Measurements from ENCODE around the gene OSBPL2. TPM values are rescaled to one million over a fixed set of nuclear protein-coding genes. Genes with fewer than 3 reads are reported as not detected.

The OSBPL2 gene
- 35.7 TPM for polyA plus RNA-seq
- long read RNA-seq, donor 1, full-length matches to known transcripts = 4 of 4 reads
- long read RNA-seq, donor 1, partial matches to known transcripts = 0 of 4 reads
- long read RNA-seq, donor 1, other reads (novel, unspliced or antisense) = 0 of 4 reads
- long read RNA-seq, donor 2, full-length matches to known transcripts = 4 of 12 reads
- long read RNA-seq, donor 2, partial matches to known transcripts = 8 of 12 reads
- long read RNA-seq, donor 2, other reads (novel, unspliced or antisense) = 0 of 12 reads
- long read RNA-seq, donor 3, full-length matches to known transcripts = 8 of 18 reads
- long read RNA-seq, donor 3, partial matches to known transcripts = 10 of 18 reads
- long read RNA-seq, donor 3, other reads (novel, unspliced or antisense) = 0 of 18 reads
- long read RNA-seq, donor 4 = 0 reads
- long read RNA-seq, donor 5, full-length matches to known transcripts = 4 of 4 reads
- long read RNA-seq, donor 5, partial matches to known transcripts = 0 of 4 reads
- long read RNA-seq, donor 5, other reads (novel, unspliced or antisense) = 0 of 4 reads
- long read RNA-seq, donor 6, full-length matches to known transcripts = 4 of 4 reads
- long read RNA-seq, donor 6, partial matches to known transcripts = 0 of 4 reads
- long read RNA-seq, donor 6, other reads (novel, unspliced or antisense) = 0 of 4 reads
- long read RNA-seq, donor 7, full-length matches to known transcripts = 1 of 1 reads
- long read RNA-seq, donor 7, partial matches to known transcripts = 0 of 1 reads
- long read RNA-seq, donor 7, other reads (novel, unspliced or antisense) = 0 of 1 reads
- long read RNA-seq, donor 8, full-length matches to known transcripts = 4 of 4 reads
- long read RNA-seq, donor 8, partial matches to known transcripts = 0 of 4 reads
- long read RNA-seq, donor 8, other reads (novel, unspliced or antisense) = 0 of 4 reads
- long read RNA-seq, donor 9, full-length matches to known transcripts = 2 of 2 reads
- long read RNA-seq, donor 9, partial matches to known transcripts = 0 of 2 reads
- long read RNA-seq, donor 9, other reads (novel, unspliced or antisense) = 0 of 2 reads
- long read RNA-seq, donor 10, full-length matches to known transcripts = 4 of 4 reads
- long read RNA-seq, donor 10, partial matches to known transcripts = 0 of 4 reads
- long read RNA-seq, donor 10, other reads (novel, unspliced or antisense) = 0 of 4 reads
- long read RNA-seq, donor 11, full-length matches to known transcripts = 5 of 5 reads
- long read RNA-seq, donor 11, partial matches to known transcripts = 0 of 5 reads
- long read RNA-seq, donor 11, other reads (novel, unspliced or antisense) = 0 of 5 reads

- Histone ChIP-seq H3K4me1 (ENCODE audit: control insufficient read depth, insufficient read depth, low read length) (peaks cover 13% of the 10 kb centered on the region), H3K27me3 (ENCODE audit: control insufficient read depth, insufficient read depth, low read length) (no peaks in the 10 kb centered on the region), H3K36me3 (ENCODE audit: control insufficient read depth, insufficient read depth, low read length) (peaks cover 15% of the 10 kb centered on the region), H3K4me3 (ENCODE audit: low read length) (peak within 1 kb of the TSS; percentile 67), H3K9me3 (ENCODE audit: control insufficient read depth, low read depth, low read length) (no peaks in the 10 kb centered on the region), H3K27ac (ENCODE audit: low read length) (peak within 1 kb of the TSS; percentile 13)
- WGBS (ENCODE audit: insufficient coverage, low lambda C conversion rate) = no CpG with 5 or more reads among the region's 55 CpGs
- peak; percentile 99 to 100 for DNase-seq
These were observed at the start of gene OSBPL2 for GRCh38 chr20:62237801-62238568. Gene OSBPL2, plus strand, starts transcription at chr20:62238521. Its CDS starts 17,664 bp downstream, at chr20:62256185.

GRCh38 chr20:62190639-62191411 lies 47.5 kb upstream of the OSBPL2 start:
- Histone ChIP-seq H3K27ac (ENCODE audit: low read length) (no peak overlapping the region), H3K27me3 (ENCODE audit: control insufficient read depth, insufficient read depth, low read length) (no peaks in the 10 kb centered on the region), H3K36me3 (ENCODE audit: control insufficient read depth, insufficient read depth, low read length) (peaks cover 26% of the 10 kb centered on the region), H3K9me3 (ENCODE audit: control insufficient read depth, low read depth, low read length) (no peaks in the 10 kb centered on the region), H3K4me1 (ENCODE audit: control insufficient read depth, insufficient read depth, low read length) (no peaks in the 10 kb centered on the region), H3K4me3 (ENCODE audit: low read length) (no peak overlapping the region)
- DNase-seq = no peak
- 92% methylated on average over 2 of the region's 25 CpGs for WGBS (ENCODE audit: insufficient coverage, low lambda C conversion rate)

- no CpG with 5 or more reads among the region's 14 CpGs for WGBS (ENCODE audit: insufficient coverage, low lambda C conversion rate)
- H3K9me3 ChIP-seq (ENCODE audit: control insufficient read depth, low read depth, low read length) = no peaks in the 10 kb centered on the region
- no peak overlapping the region for H3K4me3 ChIP-seq (ENCODE audit: low read length)
- H3K27me3 ChIP-seq (ENCODE audit: control insufficient read depth, insufficient read depth, low read length) = no peaks in the 10 kb centered on the region
- H3K4me1 ChIP-seq (ENCODE audit: control insufficient read depth, insufficient read depth, low read length) = no peaks in the 10 kb centered on the region
- H3K27ac ChIP-seq (ENCODE audit: low read length) = no peak overlapping the region
- no peak for DNase-seq
- H3K36me3 ChIP-seq (ENCODE audit: control insufficient read depth, insufficient read depth, low read length) = peaks cover 30% of the 10 kb centered on the region
These were observed 46.4 kb upstream of the OSBPL2 start for GRCh38 chr20:62191781-62192559.

- no peaks in the 10 kb centered on the region for H3K27me3 ChIP-seq (ENCODE audit: control insufficient read depth, insufficient read depth, low read length)
- peaks cover 35% of the 10 kb centered on the region for H3K36me3 ChIP-seq (ENCODE audit: control insufficient read depth, insufficient read depth, low read length)
- DNase-seq = no peak
- H3K9me3 ChIP-seq (ENCODE audit: control insufficient read depth, low read depth, low read length) = no peaks in the 10 kb centered on the region
- H3K27ac ChIP-seq (ENCODE audit: low read length) = no peak overlapping the region
- no CpG with 5 or more reads among the region's 10 CpGs for WGBS (ENCODE audit: insufficient coverage, low lambda C conversion rate)
- no peak overlapping the region for H3K4me3 ChIP-seq (ENCODE audit: low read length)
- no peaks in the 10 kb centered on the region for H3K4me1 ChIP-seq (ENCODE audit: control insufficient read depth, insufficient read depth, low read length)
These were observed 45.7 kb upstream of the OSBPL2 start for GRCh38 chr20:62192635-62193034.

- Histone ChIP-seq H3K27me3 (ENCODE audit: control insufficient read depth, insufficient read depth, low read length) (no peaks in the 10 kb centered on the region), H3K36me3 (ENCODE audit: control insufficient read depth, insufficient read depth, low read length) (peaks cover 42% of the 10 kb centered on the region), H3K27ac (ENCODE audit: low read length) (no peak overlapping the region), H3K9me3 (ENCODE audit: control insufficient read depth, low read depth, low read length) (no peaks in the 10 kb centered on the region), H3K4me3 (ENCODE audit: low read length) (no peak overlapping the region), H3K4me1 (ENCODE audit: control insufficient read depth, insufficient read depth, low read length) (no peaks in the 10 kb centered on the region)
- no peak for DNase-seq
- no CpG with 5 or more reads among the region's 29 CpGs for WGBS (ENCODE audit: insufficient coverage, low lambda C conversion rate)
These were observed 45.0 kb upstream of the OSBPL2 start for GRCh38 chr20:62193079-62194025.

- DNase-seq = no peak
- Histone ChIP-seq H3K4me1 (ENCODE audit: control insufficient read depth, insufficient read depth, low read length) (no peaks in the 10 kb centered on the region), H3K27ac (ENCODE audit: low read length) (no peak overlapping the region), H3K27me3 (ENCODE audit: control insufficient read depth, insufficient read depth, low read length) (no peaks in the 10 kb centered on the region), H3K4me3 (ENCODE audit: low read length) (no peak overlapping the region), H3K9me3 (ENCODE audit: control insufficient read depth, low read depth, low read length) (no peaks in the 10 kb centered on the region), H3K36me3 (ENCODE audit: control insufficient read depth, insufficient read depth, low read length) (peaks cover 47% of the 10 kb centered on the region)
- WGBS (ENCODE audit: insufficient coverage, low lambda C conversion rate) = 100% methylated on average over 1 of the region's 8 CpGs
These were observed 43.3 kb upstream of the OSBPL2 start for GRCh38 chr20:62195075-62195405.

GRCh38 chr20:62195736-62196135 lies 42.6 kb upstream of the OSBPL2 start:
- 92% methylated on average over 4 of the region's 10 CpGs for WGBS (ENCODE audit: insufficient coverage, low lambda C conversion rate)
- peaks cover 54% of the 10 kb centered on the region for H3K36me3 ChIP-seq (ENCODE audit: control insufficient read depth, insufficient read depth, low read length)
- DNase-seq = no peak

GRCh38 chr20:62196286-62196685 lies 42.0 kb upstream of the OSBPL2 start:
- peaks cover 55% of the 10 kb centered on the region for H3K36me3 ChIP-seq (ENCODE audit: control insufficient read depth, insufficient read depth, low read length)
- 100% methylated on average over 1 of the region's 10 CpGs for WGBS (ENCODE audit: insufficient coverage, low lambda C conversion rate)
- H3K27ac ChIP-seq (ENCODE audit: low read length) = no peak overlapping the region
- H3K4me1 ChIP-seq (ENCODE audit: control insufficient read depth, insufficient read depth, low read length) = no peaks in the 10 kb centered on the region
- H3K27me3 ChIP-seq (ENCODE audit: control insufficient read depth, insufficient read depth, low read length) = no peaks in the 10 kb centered on the region
- DNase-seq = no peak
- H3K9me3 ChIP-seq (ENCODE audit: control insufficient read depth, low read depth, low read length) = no peaks in the 10 kb centered on the region
- H3K4me3 ChIP-seq (ENCODE audit: low read length) = no peak overlapping the region

More at GRCh38 chr20:62195736-62196135, 42.6 kb upstream of the OSBPL2 start:
- Histone ChIP-seq H3K27me3 (ENCODE audit: control insufficient read depth, insufficient read depth, low read length) (no peaks in the 10 kb centered on the region), H3K4me3 (ENCODE audit: low read length) (no peak overlapping the region), H3K9me3 (ENCODE audit: control insufficient read depth, low read depth, low read length) (no peaks in the 10 kb centered on the region), H3K27ac (ENCODE audit: low read length) (no peak overlapping the region), H3K4me1 (ENCODE audit: control insufficient read depth, insufficient read depth, low read length) (no peaks in the 10 kb centered on the region)
